Mesodermal cell (in vitro differentiated cells): Measurements from ENCODE around the gene EBI3.
"Not testable (repeated sequence)": the region's sequence is repeated elsewhere in the genome, so short reads cannot be mapped to it uniquely, and the experiment has no call there.

Source experiments
- H3K27ac ChIP-seq: 2 replicates; pipeline ENCODE4 v1.7.0; 2013; ENCODE audit warnings: mild to moderate bottlenecking, low read depth, low read length, moderate library complexity; ENCODE audit not compliant: severe bottlenecking
- H3K36me3 ChIP-seq: 2 replicates; pipeline ENCODE4 v1.7.1; 2013; ENCODE audit warnings: mild to moderate bottlenecking, low read length, moderate library complexity; ENCODE audit not compliant: control insufficient read depth, insufficient read depth
- H3K4me1 ChIP-seq: one replicate; pipeline ENCODE4 v1.7.1; 2013; ENCODE audit warnings: mild to moderate bottlenecking, low read length; ENCODE audit not compliant: insufficient read depth, control insufficient read depth, poor library complexity, severe bottlenecking
- H3K4me3 ChIP-seq: 2 replicates; pipeline ENCODE4 v1.7.0; 2013; ENCODE audit warnings: low read length, control low read depth, mild to moderate bottlenecking; ENCODE audit not compliant: insufficient read depth, poor library complexity, severe bottlenecking; ENCODE audit errors: extremely low read depth
- H3K9me3 ChIP-seq: 2 replicates; pipeline ENCODE4 v1.7.1; 2013; ENCODE audit warnings: mild to moderate bottlenecking, low read length, moderate library complexity; ENCODE audit not compliant: control insufficient read depth
- WGBS, 2 experiments: methylation state at CpG; one replicate each; pipeline ENCODE4 v1.1.5; 2013; ENCODE audit warnings: missing lambda C conversion rate in 2 of 2; ENCODE audit not compliant: insufficient coverage in 2 of 2; 5-methylcytosine and 5-hydroxymethylcytosine counted together

The EBI3 gene

GRCh38 chr19:4201798-4202197 lies 27.5 kb upstream of the EBI3 start:
- H3K36me3 ChIP-seq = no peaks in the 10 kb centered on the region
- no peak overlapping the region for H3K4me3 ChIP-seq
- H3K27ac ChIP-seq = no peak overlapping the region
- H3K9me3 ChIP-seq = no peaks in the 10 kb centered on the region
- WGBS, 2 experiments = 79 to 88% methylated on average over 4 of the region's 4 CpGs
- H3K4me1 ChIP-seq = no peaks in the 10 kb centered on the region

DNA sequence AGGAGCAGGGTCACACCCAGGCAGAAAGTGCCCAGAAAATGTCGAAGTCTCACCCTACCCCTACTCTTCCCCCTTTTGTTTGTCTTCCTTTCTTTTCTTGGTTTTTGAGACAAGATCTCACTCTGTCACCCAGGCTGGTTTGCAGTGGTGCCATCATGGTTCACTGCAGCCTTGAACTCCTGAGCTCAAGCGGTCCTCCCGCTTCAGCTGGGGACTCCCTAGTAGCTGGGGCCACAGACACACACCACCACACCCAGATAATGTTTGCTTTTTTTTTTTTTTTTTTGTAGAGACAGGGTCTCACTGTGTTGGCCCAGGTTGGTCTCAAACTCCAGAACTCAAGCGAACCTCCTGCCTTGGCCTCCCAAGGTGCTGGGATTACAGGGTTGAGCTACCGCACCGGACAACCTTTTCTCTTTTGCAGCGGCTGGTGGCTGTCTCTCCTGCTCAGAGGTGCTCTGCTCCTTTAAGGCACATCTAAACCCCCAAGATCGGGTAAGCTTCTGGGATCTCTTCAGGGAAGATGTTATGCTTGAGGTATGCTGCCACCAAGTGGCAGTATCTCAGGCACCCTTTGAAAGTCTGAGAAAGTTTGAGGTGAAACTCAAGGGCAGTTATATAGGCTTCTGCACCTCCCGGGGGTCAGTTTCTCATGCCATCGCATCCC lies 22.4 kb upstream of the EBI3 start:
- Histone ChIP-seq H3K36me3 (no peaks in the 10 kb centered on the region), H3K4me1 (no peaks in the 10 kb centered on the region), H3K27ac (no peak overlapping the region), H3K4me3 (no peak overlapping the region), H3K9me3 (no peaks in the 10 kb centered on the region)
- 91 to 94% methylated on average over 4 to 8 of the region's 10 CpGs for WGBS, 2 experiments

DNA sequence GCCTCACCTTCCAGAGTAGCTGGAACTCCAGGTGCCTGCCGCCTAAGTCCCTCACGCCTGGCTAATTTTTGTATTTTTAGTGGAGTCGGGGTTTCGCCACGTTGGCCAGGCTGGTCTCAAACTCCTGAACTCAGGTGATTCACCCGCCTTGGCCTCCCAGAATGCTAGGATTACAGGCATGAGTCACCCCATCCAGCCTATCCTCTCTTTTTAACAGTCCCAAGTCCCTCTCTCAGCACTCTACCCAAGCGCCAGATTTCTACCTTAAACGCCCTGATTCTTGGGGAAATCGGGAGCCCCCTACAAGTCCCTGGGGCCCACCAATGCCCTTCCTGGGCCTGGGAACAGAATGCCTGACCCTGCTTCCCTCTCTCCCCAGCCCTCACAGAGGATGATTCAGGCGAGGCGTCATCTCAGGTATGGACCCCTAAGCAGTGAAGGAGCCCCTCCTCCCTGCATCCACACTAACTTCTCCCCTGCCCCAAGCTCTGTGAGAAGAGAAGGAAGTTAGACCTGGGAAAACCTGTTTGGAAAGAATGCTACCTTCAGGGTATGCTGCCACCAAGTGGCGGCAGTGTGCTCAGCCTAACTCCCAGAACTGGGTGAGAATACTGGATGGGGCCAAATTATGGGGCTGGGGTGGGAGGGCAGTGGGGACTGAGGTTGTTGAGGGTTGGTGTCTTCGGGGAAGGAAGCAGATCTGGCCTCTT lies 20.8 kb upstream of the EBI3 start:
- 76 to 80% methylated on average over 7 to 10 of the region's 13 CpGs for WGBS, 2 experiments
- Histone ChIP-seq H3K36me3 (no peaks in the 10 kb centered on the region), H3K9me3 (no peaks in the 10 kb centered on the region), H3K4me3 (no peak overlapping the region), H3K4me1 (no peaks in the 10 kb centered on the region), H3K27ac (no peak overlapping the region)

DNA sequence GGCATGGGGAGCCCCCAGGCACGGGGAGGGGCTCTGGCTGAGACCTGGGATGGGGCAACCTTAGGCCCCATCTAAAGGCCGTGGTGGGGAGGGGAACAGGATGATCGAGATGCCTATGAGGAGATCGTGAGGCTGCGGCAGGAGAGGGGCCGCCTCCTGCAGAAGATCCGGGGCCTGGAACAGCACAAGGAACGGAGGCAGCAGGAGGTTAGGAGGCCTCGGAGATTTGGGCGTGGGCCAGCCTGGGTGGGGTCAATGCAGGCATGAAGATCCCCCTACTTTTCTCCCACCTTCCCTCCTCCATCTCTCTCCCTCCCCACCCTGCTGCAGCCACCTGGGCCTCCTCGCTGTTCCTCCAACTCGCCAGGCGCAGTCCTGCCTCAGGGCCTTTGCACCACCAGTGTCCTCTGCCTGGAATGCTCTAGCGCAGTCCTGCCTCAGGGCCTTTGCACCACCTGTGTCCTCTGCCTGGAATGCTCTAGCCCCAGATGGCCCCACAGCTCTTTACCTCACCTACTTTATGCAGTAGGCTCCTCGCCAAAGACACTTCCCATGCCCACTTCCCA lies 19.1 kb upstream of the EBI3 start:
- no peaks in the 10 kb centered on the region for H3K4me1 ChIP-seq
- H3K36me3 ChIP-seq = no peaks in the 10 kb centered on the region
- no peaks in the 10 kb centered on the region for H3K9me3 ChIP-seq
- no peak overlapping the region for H3K4me3 ChIP-seq
- 88 to 97% methylated on average over 9 to 10 of the region's 15 CpGs for WGBS, 2 experiments
- no peak overlapping the region for H3K27ac ChIP-seq

GRCh38 chr19:4213116-4213515 lies 16.2 kb upstream of the EBI3 start:
- Histone ChIP-seq H3K36me3 (no peaks in the 10 kb centered on the region), H3K9me3 (peaks cover 6% of the 10 kb centered on the region), H3K27ac (no peak overlapping the region), H3K4me3 (no peak overlapping the region), H3K4me1 (no peaks in the 10 kb centered on the region)
- 86 to 100% methylated on average over 2 of the region's 3 CpGs for WGBS, 2 experiments

DNA sequence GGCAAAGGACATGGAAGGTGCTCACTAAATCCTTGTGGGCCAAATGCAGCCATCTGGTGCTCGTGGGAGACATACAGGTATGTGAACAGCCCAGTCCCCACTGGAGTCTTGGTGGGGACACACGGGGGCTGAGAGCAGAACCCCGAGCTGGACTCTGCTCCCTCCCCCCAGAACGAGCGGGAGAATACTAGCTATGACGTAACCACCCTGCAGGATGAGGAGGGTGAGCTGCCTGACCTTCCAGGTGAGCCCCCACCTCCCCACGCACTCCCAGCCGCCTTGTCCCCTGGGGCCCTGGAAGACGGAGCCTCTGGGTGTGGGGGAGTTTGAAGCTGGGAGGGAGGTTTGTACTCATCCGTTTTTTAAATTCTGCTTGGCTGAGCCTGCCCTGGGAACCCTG lies 13.5 kb upstream of the EBI3 start:
- Histone ChIP-seq H3K4me1 (no peaks in the 10 kb centered on the region), H3K9me3 (peaks cover 6% of the 10 kb centered on the region), H3K27ac (no peak overlapping the region), H3K4me3 (no peak overlapping the region), H3K36me3 (no peaks in the 10 kb centered on the region)
- 87 to 90% methylated on average over 2 to 7 of the region's 10 CpGs for WGBS, 2 experiments

DNA sequence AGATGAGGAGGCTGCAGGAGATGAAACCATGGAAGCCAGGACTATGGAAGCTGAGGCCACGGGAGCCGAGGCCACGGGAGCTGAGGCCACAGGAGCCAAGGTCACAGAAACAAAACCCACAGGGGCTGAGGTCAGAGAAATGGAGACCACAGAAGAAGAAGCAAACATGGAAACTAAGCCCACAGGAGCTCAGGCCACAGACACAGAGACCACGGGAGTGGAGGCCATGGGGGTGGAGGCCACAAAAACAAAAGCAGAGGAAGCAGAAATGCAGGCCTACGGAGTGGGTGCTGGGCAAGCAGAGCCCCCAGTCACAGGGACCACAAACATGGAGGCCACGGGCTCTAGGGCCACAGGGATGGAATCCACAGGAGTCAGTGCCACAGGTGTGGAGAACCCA lies 12.5 kb upstream of the EBI3 start:
- Histone ChIP-seq H3K4me1 (no peaks in the 10 kb centered on the region), H3K9me3 (peaks cover 6% of the 10 kb centered on the region), H3K36me3 (no peaks in the 10 kb centered on the region), H3K27ac (no peak overlapping the region), H3K4me3 (no peak overlapping the region)
- WGBS, 2 experiments = 79 to 81% methylated on average over 6 of the region's 6 CpGs

GRCh38 chr19:4217429-4218264 lies 11.7 kb upstream of the EBI3 start:
- 97% methylated on average over 75 to 78 of the region's 81 CpGs for WGBS, 2 experiments
- Histone ChIP-seq H3K4me1 (no peaks in the 10 kb centered on the region), H3K9me3 (peaks cover 6% of the 10 kb centered on the region), H3K27ac (no peak overlapping the region), H3K36me3 (no peaks in the 10 kb centered on the region), H3K4me3 (no peak overlapping the region)

- H3K4me3 ChIP-seq, H3K27ac ChIP-seq, H3K4me1 ChIP-seq, H3K9me3 ChIP-seq, H3K36me3 ChIP-seq: not testable (repeated sequence)
- 95 to 98% methylated on average over 1 of the region's 1 CpG for WGBS, 2 experiments
These were observed 10.8 kb upstream of the EBI3 start for GRCh38 chr19:4218523-4218922.

DNA sequence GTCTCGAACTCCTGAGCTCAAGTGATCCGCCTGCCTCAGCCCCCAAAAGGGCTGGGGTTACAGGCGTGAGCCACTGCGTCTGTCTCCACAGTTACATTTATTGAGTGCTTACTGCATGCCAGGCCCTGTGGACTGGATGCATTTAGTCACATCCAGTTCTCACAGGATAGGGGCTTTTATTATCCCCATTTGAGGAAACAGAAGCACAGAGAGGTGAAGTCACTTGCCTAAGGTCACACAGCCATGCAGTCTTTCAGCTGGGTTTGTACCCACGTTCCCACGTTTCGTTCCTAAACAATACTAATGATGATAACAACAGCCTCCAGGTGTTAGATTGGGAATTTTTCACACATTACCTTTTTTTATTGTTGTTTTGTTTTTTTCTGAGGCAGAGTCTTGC lies 9.1 kb upstream of the EBI3 start:
- Histone ChIP-seq H3K4me3 (no peak overlapping the region), H3K36me3 (no peaks in the 10 kb centered on the region), H3K4me1 (peaks cover 6% of the 10 kb centered on the region), H3K9me3 (peaks cover 6% of the 10 kb centered on the region), H3K27ac (no peak overlapping the region)
- WGBS, 2 experiments = 95 to 98% methylated on average over 6 to 7 of the region's 7 CpGs
